MM.1S (cell line): Measurements from ENCODE around the gene SDC3.

Experiments used
- DNase-seq: peaks from one replicate; pipeline ENCODE4 v3.0.0-alpha.2; 2015
- H2AFZ ChIP-seq: fragments of 300-600 bp; sonication (generic); 2 replicates; pipeline ENCODE4 v1.6.0; 2016; ENCODE audit warnings: antibody characterized with exemption, low read length
- H3F3A ChIP-seq: fragments of 300-600 bp; sonication (generic); 2 replicates; pipeline ENCODE4 v1.6.1; 2016; ENCODE audit warnings: mild to moderate bottlenecking, antibody characterized with exemption, low read length, moderate library complexity, mixed read lengths; ENCODE audit not compliant: insufficient read depth
- H3K27ac ChIP-seq: fragments of 300-600 bp; sonication (generic); 2 replicates; pipeline ENCODE4 v1.5.1; 2016; ENCODE audit warnings: mild to moderate bottlenecking, low read length
- H3K27me3 ChIP-seq: fragments of 300-600 bp; sonication (generic); replicated peaks from 2 replicates; pipeline ENCODE4 v1.6.0; 2016; ENCODE audit warnings: low read length; ENCODE audit not compliant: insufficient read depth
- H3K36me3 ChIP-seq: fragments of 300-600 bp; sonication (generic); replicated peaks from 2 replicates; pipeline ENCODE4 v1.6.1; 2016; ENCODE audit warnings: mild to moderate bottlenecking, low read length, mixed read lengths; ENCODE audit not compliant: insufficient read depth
- H3K4me1 ChIP-seq: fragments of 300-600 bp; sonication (generic); 2 replicates; pipeline ENCODE4 v1.6.1; 2016; ENCODE audit warnings: low read length, mixed read lengths
- H3K4me2 ChIP-seq: fragments of 300-600 bp; sonication (generic); 2 replicates; pipeline ENCODE4 v1.6.0; 2016; ENCODE audit warnings: low read depth, low read length
- H3K4me3 ChIP-seq: fragments of 300-600 bp; sonication (generic); 2 replicates; pipeline ENCODE4 v1.5.1; 2016; ENCODE audit warnings: low read length, mixed read lengths
- H3K79me2 ChIP-seq: fragments of 300-600 bp; sonication (generic); 2 replicates; pipeline ENCODE4 v1.6.1; 2016; ENCODE audit warnings: mixed run types, low read length, mixed read lengths
- H3K9ac ChIP-seq: fragments of 300-600 bp; sonication (generic); 2 replicates; pipeline ENCODE4 v1.6.1; 2016; ENCODE audit warnings: low read length, mixed read lengths
- H3K9me2 ChIP-seq: fragments of 300-600 bp; sonication (generic); replicated peaks from 2 replicates; pipeline ENCODE4 v1.6.1; 2016; ENCODE audit warnings: mild to moderate bottlenecking, low read length, mixed read lengths; ENCODE audit not compliant: insufficient read depth
- H3K9me3 ChIP-seq: fragments of 300-600 bp; sonication (generic); replicated peaks from 2 replicates; pipeline ENCODE4 v1.6.1; 2016; ENCODE audit warnings: mild to moderate bottlenecking, low read length, mixed read lengths; ENCODE audit not compliant: insufficient read depth
- H4K20me1 ChIP-seq: fragments of 300-600 bp; sonication (generic); 2 replicates; pipeline ENCODE4 v1.6.1; 2016; ENCODE audit warnings: mild to moderate bottlenecking, low read length, moderate library complexity, mixed read lengths; ENCODE audit not compliant: insufficient read depth
- EZH2 ChIP-seq: fragments of 300-600 bp; sonication (generic); optimal IDR thresholded peaks from 2 replicates; pipeline ENCODE3; 2017; ENCODE audit warnings: low read depth, mild to moderate bottlenecking, antibody characterized with exemption, low read length, mixed read lengths
- EZH2phosphoT487 ChIP-seq: fragments of 300-600 bp; sonication (generic); IDR thresholded peaks from 2 replicates; pipeline ENCODE4 v1.6.1; 2018; ENCODE audit warnings: antibody characterized with exemption, low read length
- TF ChIP-seq, protein P1 (sequence below): fragments of 300-600 bp; sonication (generic); IDR thresholded peaks from 2 replicates; pipeline ENCODE4 v1.5.1; 2016; ENCODE audit warnings: antibody characterized with exemption, low read length, mixed read lengths

SDC3 gene

DNA sequence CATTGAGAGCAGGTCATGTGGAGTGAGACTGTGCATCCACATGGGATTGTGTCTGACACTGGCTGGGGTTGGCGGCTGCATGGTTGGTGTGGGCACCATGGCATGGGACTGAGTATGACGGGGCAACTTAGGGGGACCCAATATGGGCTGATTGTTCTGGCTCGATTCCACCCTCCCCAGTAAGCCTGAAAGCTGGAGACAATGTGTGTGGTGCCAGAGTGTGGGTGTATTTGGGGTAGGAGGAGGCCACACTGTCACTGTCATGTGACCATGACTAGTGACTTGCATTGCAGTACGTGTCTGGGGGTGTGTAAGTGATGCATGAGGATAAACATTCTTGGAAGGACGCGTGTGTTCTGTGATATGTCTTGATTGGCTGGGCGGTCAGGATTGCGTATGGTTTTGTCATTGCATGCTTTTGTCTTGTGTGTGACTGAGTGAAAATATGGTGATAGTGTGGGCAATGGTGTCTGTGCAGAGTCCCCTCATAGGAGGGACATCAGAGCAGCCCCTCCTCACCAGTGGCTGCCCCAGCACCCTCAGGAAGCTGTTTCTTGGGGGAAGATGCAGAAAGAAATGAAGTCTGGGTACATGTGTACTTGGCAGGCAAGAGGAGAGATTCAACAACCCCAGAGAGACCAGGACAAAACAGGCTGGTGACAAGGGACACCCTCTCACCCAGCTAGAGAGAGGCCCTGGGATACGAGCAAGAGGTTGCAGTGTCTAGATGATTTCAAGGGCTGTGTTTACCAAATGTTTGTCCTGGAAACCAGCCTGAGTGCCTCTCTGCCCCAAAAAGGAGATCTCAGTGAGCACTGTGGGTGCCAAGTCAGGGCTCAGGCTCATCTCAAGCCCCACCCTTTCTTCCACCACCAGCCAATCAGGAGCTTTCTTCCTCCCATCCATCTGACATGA lies 36.3 kb downstream of the SDC3 start:
- DNase-seq = no peak
- H3F3A ChIP-seq = no peaks in the 10 kb centered on the region
- H4K20me1 ChIP-seq = no peaks in the 10 kb centered on the region
- H3K9me3 ChIP-seq = no peaks in the 10 kb centered on the region
- H2AFZ ChIP-seq = no peak overlapping the region
- TF ChIP-seq, protein P1, sequence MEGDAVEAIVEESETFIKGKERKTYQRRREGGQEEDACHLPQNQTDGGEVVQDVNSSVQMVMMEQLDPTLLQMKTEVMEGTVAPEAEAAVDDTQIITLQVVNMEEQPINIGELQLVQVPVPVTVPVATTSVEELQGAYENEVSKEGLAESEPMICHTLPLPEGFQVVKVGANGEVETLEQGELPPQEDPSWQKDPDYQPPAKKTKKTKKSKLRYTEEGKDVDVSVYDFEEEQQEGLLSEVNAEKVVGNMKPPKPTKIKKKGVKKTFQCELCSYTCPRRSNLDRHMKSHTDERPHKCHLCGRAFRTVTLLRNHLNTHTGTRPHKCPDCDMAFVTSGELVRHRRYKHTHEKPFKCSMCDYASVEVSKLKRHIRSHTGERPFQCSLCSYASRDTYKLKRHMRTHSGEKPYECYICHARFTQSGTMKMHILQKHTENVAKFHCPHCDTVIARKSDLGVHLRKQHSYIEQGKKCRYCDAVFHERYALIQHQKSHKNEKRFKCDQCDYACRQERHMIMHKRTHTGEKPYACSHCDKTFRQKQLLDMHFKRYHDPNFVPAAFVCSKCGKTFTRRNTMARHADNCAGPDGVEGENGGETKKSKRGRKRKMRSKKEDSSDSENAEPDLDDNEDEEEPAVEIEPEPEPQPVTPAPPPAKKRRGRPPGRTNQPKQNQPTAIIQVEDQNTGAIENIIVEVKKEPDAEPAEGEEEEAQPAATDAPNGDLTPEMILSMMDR = no peak
- TF ChIP-seq EZH2 (no peak), EZH2phosphoT487 (no peak)
- no peaks in the 10 kb centered on the region for H3K36me3 ChIP-seq
- no peaks in the 10 kb centered on the region for H3K79me2 ChIP-seq
- no peak overlapping the region for H3K27ac ChIP-seq
- H3K4me2 ChIP-seq = no peak overlapping the region
- H3K27me3 ChIP-seq = peaks cover 29% of the 10 kb centered on the region
- no peak overlapping the region for H3K9ac ChIP-seq
- no peak overlapping the region for H3K4me3 ChIP-seq
- no peaks in the 10 kb centered on the region for H3K4me1 ChIP-seq
- no peaks in the 10 kb centered on the region for H3K9me2 ChIP-seq

- Histone ChIP-seq H3K79me2 (no peaks in the 10 kb centered on the region), H3K27ac (no peak overlapping the region), H3K9ac (no peak overlapping the region), H3K4me1 (no peaks in the 10 kb centered on the region), H3K27me3 (peaks cover 22% of the 10 kb centered on the region), H3F3A (no peaks in the 10 kb centered on the region), H3K9me3 (no peaks in the 10 kb centered on the region), H3K9me2 (no peaks in the 10 kb centered on the region), H4K20me1 (no peaks in the 10 kb centered on the region), H3K4me3 (no peak overlapping the region), H3K4me2 (no peak overlapping the region), H3K36me3 (no peaks in the 10 kb centered on the region), H2AFZ (no peak overlapping the region)
- DNase-seq = no peak
- TF ChIP-seq, protein P1 = no peak
- TF ChIP-seq EZH2phosphoT487 (no peak), EZH2 (no peak)
These were observed 37.2 kb downstream of the SDC3 start for GRCh38 chr1:30871276-30871871.

DNA sequence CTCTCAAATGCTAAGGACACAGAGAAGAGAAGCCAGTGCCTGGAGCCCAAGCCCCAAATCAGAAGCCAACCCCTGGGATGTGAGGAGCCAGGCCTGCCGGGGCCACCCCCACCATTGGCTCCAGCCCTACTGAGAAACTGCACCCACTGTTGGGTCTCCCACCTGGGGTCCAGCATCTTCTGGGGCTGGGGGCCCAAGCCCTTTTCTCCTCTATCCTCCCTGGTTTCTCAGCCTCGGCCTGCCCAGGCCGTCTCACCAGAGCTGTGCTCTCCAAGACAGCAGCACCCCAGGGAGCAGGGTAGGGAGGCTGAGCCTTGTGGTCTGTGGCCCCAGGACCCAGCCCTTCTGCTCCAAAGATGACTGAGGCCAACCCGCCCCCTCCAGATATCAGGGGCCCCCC lies 37.9 kb downstream of the SDC3 start:
- no peak overlapping the region for H3K4me2 ChIP-seq
- peaks cover 16% of the 10 kb centered on the region for H3K27me3 ChIP-seq
- no peaks in the 10 kb centered on the region for H3K4me1 ChIP-seq
- no peaks in the 10 kb centered on the region for H3F3A ChIP-seq
- no peaks in the 10 kb centered on the region for H3K9me3 ChIP-seq
- H4K20me1 ChIP-seq = no peaks in the 10 kb centered on the region
- H3K79me2 ChIP-seq = no peaks in the 10 kb centered on the region
- H3K4me3 ChIP-seq = no peak overlapping the region
- no peak overlapping the region for H3K9ac ChIP-seq
- no peak for TF ChIP-seq EZH2phosphoT487
- TF ChIP-seq, protein P1 = no peak
- TF ChIP-seq EZH2 = no peak
- H3K36me3 ChIP-seq = no peaks in the 10 kb centered on the region
- no peak overlapping the region for H2AFZ ChIP-seq
- no peaks in the 10 kb centered on the region for H3K9me2 ChIP-seq
- no peak for DNase-seq
- no peak overlapping the region for H3K27ac ChIP-seq
